SK-N-MC (cell line): ENCODE data around the gene TEX48.

ENCODE experiments used
- EZH2 ChIP-seq: fragments of 200-600 bp; sonication (generic); IDR thresholded peaks from one replicate; pipeline ENCODE4 v1.6.1; 2017; ENCODE audit warnings: antibody characterized with exemption
- POLR2AphosphoS5 ChIP-seq: IDR thresholded peaks from 2 replicates; pipeline ENCODE4 v1.6.1; 2012; ENCODE audit warnings: mild to moderate bottlenecking, low read depth, low read length, borderline replicate concordance

- TF ChIP-seq EZH2, result no peak
- no peak for TF ChIP-seq POLR2AphosphoS5
Observed at GRCh38 chr9:114668146-114668545, 13.8 kb downstream of the TEX48 start.
